ENCODE measurements around the gene EIF2AK3. TPM values are rescaled to one million over a fixed set of nuclear protein-coding genes. Genes with fewer than 3 reads are reported as not detected.

EIF2AK3 gene
- total and polyA plus RNA-seq, 2 donors (not counting 1 experiment from before 2014, with no cell fraction given), result 40.2 to 57.9 TPM

DNA sequence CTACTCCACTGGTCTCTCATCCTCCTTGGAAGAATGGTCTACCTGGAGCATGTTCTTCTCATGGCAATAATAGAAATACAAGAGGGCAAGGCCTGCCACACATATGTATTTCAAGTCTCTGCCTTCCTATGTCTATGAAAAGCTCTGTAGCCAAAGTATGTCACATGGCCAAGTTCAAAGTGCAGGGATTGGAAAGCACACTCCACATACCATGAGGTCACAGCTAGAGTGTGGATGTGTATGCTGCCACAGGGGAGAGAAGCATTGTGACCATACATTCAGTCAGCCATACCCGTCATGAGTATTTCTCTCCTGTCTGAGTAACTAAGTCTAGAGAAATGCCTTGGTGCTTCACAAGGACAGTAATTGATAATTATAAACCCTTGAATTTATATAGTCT lies 8.8 kb upstream of the EIF2AK3 start:
- H3K36me3 ChIP-seq (replicated peaks in 1 of 2; ENCODE audit: control extremely low read depth in 1 of 2, control insufficient read depth in 1 of 2, extremely low read depth in 1 of 2, insufficient read depth in 2 of 2, low read length in 1 of 2), result no peaks in the 10 kb centered on the region
- H3K4me3 Mint-ChIP-seq, result no peak overlapping the region
- H3K4me2 ChIP-seq (replicated peaks; ENCODE audit: low read depth, low read length, poor library complexity, severe bottlenecking), result no peak overlapping the region
- H3K4me3 ChIP-seq (ENCODE audit: control extremely low read depth in 1 of 5, extremely low read depth in 1 of 5, insufficient read depth in 1 of 5, low read depth in 2 of 5, low read length in 4 of 5), result no peak overlapping the region
- DNase-seq (no peak), ATAC-seq (ENCODE audit: low read depth) (no peak)
- no peaks in the 10 kb centered on the region for H3K9me3 Mint-ChIP-seq (ENCODE audit: insufficient read depth)
- H3K4me1 Mint-ChIP-seq, result no peaks in the 10 kb centered on the region
- H4K20me1 ChIP-seq (ENCODE audit: control insufficient read depth, insufficient read depth, low read length, poor library complexity, severe bottlenecking), result no peaks in the 10 kb centered on the region
- TF ChIP-seq EZH2 (IDR thresholded peaks at IDR 0.05; ENCODE audit: borderline replicate concordance, insufficient read depth, low read depth, low read length, poor library complexity, severe bottlenecking), result no peak
- TF ChIP-seq, protein P1, sequence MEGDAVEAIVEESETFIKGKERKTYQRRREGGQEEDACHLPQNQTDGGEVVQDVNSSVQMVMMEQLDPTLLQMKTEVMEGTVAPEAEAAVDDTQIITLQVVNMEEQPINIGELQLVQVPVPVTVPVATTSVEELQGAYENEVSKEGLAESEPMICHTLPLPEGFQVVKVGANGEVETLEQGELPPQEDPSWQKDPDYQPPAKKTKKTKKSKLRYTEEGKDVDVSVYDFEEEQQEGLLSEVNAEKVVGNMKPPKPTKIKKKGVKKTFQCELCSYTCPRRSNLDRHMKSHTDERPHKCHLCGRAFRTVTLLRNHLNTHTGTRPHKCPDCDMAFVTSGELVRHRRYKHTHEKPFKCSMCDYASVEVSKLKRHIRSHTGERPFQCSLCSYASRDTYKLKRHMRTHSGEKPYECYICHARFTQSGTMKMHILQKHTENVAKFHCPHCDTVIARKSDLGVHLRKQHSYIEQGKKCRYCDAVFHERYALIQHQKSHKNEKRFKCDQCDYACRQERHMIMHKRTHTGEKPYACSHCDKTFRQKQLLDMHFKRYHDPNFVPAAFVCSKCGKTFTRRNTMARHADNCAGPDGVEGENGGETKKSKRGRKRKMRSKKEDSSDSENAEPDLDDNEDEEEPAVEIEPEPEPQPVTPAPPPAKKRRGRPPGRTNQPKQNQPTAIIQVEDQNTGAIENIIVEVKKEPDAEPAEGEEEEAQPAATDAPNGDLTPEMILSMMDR (IDR thresholded peaks at IDR 0.05), result no peak
- no peaks in the 10 kb centered on the region for H3K4me1 ChIP-seq (ENCODE audit: control insufficient read depth in 2 of 2, insufficient read depth in 2 of 2, low read length in 2 of 2)
- intact Hi-C loops (cut with micrococcal nuclease), result no loop called here
- no peak overlapping the region for H3K9ac ChIP-seq (ENCODE audit: low read length)
- no peak overlapping the region for H2AFZ ChIP-seq (ENCODE audit: insufficient read depth, low read depth, low read length, poor library complexity, severe bottlenecking)
- peaks cover 0 to 6% (median 2%) of the 10 kb centered on the region in 4 experiments for H3K27me3 ChIP-seq (replicated peaks in 1 of 4; ENCODE audit: control extremely low read depth in 1 of 4, control insufficient read depth in 3 of 4, insufficient read depth in 4 of 4, low read length in 3 of 4)
- no peak overlapping the region for H3K27ac Mint-ChIP-seq
- H3K79me2 ChIP-seq (ENCODE audit: control insufficient read depth, insufficient read depth, low read length), result no peaks in the 10 kb centered on the region
- no CpG with 5 or more reads among the region's 1 CpG for WGBS (ENCODE audit: insufficient coverage)
- H3K9me3 ChIP-seq (ENCODE audit: control extremely low read depth in 1 of 3, control insufficient read depth in 2 of 3, insufficient read depth in 1 of 3, low read length in 2 of 3), result peaks cover 3 to 9% (median 8%) of the 10 kb centered on the region in 3 donors
- peaks cover 4% of the 10 kb centered on the region for H3K27me3 Mint-ChIP-seq
- POLR2A ChIA-PET, result no interaction called here
- CTCF ChIA-PET, result no interaction called here
- H3K27ac ChIP-seq (ENCODE audit: low read length in 2 of 2), result no peak overlapping the region

DNA sequence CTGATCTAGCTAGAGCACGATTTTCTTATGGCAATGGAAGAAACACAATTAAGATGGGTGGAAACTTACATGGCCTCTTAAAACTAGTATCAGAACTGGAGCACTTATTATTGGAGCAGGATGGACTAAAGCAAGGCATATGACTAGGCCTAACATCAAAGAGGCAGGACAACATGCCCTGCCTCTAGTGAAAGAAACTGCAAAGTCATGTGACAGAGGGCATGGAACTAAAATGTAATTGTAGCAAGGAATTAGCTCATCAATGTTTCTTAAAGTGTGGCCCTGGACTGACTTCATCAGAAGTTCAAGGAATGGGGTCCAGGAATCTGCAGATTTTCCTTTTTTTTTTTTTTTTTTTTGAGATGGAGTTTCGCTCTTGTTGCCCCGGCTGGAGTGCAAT lies 5.3 kb upstream of the EIF2AK3 start:
- no peak overlapping the region for H3K4me3 ChIP-seq (ENCODE audit: control extremely low read depth in 1 of 5, extremely low read depth in 1 of 5, insufficient read depth in 1 of 5, low read depth in 2 of 5, low read length in 4 of 5)
- ChIA-PET CTCF (interaction anchor here (0.9 to 1.9 kb wide), 5 partner anchors 14 to 41 kb away, joined by 3 to 5 read pairs (median 4); no protein-coding TSS in a partner anchor), POLR2A (interaction anchor here (0.6 kb wide), 1 partner anchor 20 kb away, joined by 6 read pairs; no protein-coding TSS in a partner anchor)
- H3K9me3 Mint-ChIP-seq (ENCODE audit: insufficient read depth), result no peaks in the 10 kb centered on the region
- no peak for ATAC-seq (ENCODE audit: low read depth)
- H3K27ac Mint-ChIP-seq, result no peak overlapping the region
- no peaks in the 10 kb centered on the region for H3K36me3 ChIP-seq (replicated peaks in 1 of 2; ENCODE audit: control extremely low read depth in 1 of 2, control insufficient read depth in 1 of 2, extremely low read depth in 1 of 2, insufficient read depth in 2 of 2, low read length in 1 of 2)
- intact Hi-C loops (cut with micrococcal nuclease), result no loop called here
- no peaks in the 10 kb centered on the region for H3K27me3 ChIP-seq (replicated peaks in 1 of 4; ENCODE audit: control extremely low read depth in 1 of 4, control insufficient read depth in 3 of 4, insufficient read depth in 4 of 4, low read length in 3 of 4)
- H3K4me1 ChIP-seq (ENCODE audit: control insufficient read depth in 2 of 2, insufficient read depth in 2 of 2, low read length in 2 of 2), result peaks cover 12 to 15% of the 10 kb centered on the region in 2 donors
- no peak overlapping the region for H3K4me3 Mint-ChIP-seq
- no peak for DNase-seq
- H2AFZ ChIP-seq (ENCODE audit: insufficient read depth, low read depth, low read length, poor library complexity, severe bottlenecking), result no peak overlapping the region
- peaks cover 14% of the 10 kb centered on the region for H3K4me1 Mint-ChIP-seq
- no CpG with 5 or more reads among the region's 3 CpGs for WGBS (ENCODE audit: insufficient coverage)
- H3K79me2 ChIP-seq (ENCODE audit: control insufficient read depth, insufficient read depth, low read length), result peaks cover 9% of the 10 kb centered on the region
- no peak overlapping the region for H3K27ac ChIP-seq (ENCODE audit: low read length in 2 of 2)
- TF ChIP-seq EZH2 (IDR thresholded peaks at IDR 0.05; ENCODE audit: borderline replicate concordance, insufficient read depth, low read depth, low read length, poor library complexity, severe bottlenecking), result no peak
- TF ChIP-seq, protein P1 (IDR thresholded peaks at IDR 0.05), result no peak
- no peak overlapping the region for H3K4me2 ChIP-seq (replicated peaks; ENCODE audit: low read depth, low read length, poor library complexity, severe bottlenecking)
- H3K9ac ChIP-seq (ENCODE audit: low read length), result no peak overlapping the region
- H3K9me3 ChIP-seq (ENCODE audit: control extremely low read depth in 1 of 3, control insufficient read depth in 2 of 3, insufficient read depth in 1 of 3, low read length in 2 of 3), result no peaks in the 10 kb centered on the region
- no peaks in the 10 kb centered on the region for H4K20me1 ChIP-seq (ENCODE audit: control insufficient read depth, insufficient read depth, low read length, poor library complexity, severe bottlenecking)
- H3K27me3 Mint-ChIP-seq, result peaks cover under 1% of the 10 kb centered on the region
